ENCODE results near the gene PABPC3.

Gene PABPC3

DNA sequence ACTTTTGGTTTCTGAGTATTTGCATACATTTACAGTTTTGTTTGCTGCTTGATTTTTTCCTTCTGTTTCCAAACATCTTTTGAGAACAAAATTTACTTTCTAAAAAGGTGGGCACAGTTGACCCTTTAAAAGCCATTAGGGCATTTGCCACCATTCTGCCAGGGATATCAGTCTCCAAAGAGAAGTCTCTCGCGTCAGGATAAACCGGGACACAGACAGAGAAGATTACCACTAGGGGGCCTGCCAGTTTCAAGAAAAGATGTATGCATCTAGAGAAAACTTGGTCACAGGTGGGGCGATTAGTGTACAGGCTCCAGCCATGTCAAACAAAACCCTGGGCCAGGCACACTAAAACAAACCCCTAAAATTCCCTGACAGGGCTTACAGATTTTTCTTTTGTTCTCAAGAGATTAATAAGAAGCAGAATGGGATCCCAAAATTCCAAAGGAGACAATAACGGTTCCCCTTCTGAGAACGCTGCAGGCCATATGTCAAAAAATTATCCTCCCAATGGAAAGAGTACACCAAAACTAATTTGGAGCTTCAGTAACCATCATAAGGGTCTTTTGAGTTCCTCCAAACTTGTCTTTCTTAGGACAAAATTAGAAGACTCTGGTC is 10.7 kb upstream of the PABPC3 start:
- Mint-ChIP-seq H3K4me1 (no peaks in the 10 kb centered on the region), H3K36me3 (no peaks in the 10 kb centered on the region), H3K27ac (no peak overlapping the region), H3K27me3 (peaks cover 7% of the 10 kb centered on the region), H3K4me3 (no peak overlapping the region), H3K9me3 (no peaks in the 10 kb centered on the region)

DNA sequence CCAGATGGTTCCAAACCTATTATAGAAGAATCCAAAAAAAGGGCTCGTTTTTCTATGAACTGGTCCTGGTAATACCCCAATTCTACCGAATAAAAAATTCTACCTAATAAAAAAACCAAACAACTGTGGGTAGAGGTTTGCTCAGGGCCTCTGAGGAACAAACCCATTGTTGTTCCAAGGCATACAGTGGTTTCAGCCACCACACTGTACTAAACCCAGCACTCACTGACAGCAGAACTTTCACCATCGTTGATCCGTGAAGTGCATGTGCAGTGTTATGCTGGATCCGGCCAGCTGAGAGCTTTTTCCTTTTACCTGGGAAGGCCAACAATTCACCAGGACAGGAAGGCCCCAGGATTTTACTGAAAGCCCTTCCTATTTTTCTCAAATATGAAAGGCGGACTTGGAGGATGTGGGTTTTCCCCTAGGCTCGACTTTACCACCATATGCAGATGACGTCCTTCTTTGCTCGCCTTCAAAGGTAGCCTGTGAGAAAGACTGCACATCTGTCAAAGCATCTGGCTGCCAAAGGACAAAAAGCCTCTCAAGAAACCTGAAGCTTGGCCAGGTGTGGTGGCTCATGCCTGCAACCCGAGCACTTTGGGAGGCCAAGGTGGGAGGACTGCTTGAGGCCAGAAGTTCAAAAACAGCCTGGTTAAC is 7.2 kb upstream of the PABPC3 start:
- Mint-ChIP-seq H3K4me3 (no peak overlapping the region), H3K9me3 (no peaks in the 10 kb centered on the region), H3K4me1 (no peaks in the 10 kb centered on the region), H3K27ac (no peak overlapping the region), H3K27me3 (peaks cover 6% of the 10 kb centered on the region), H3K36me3 (no peaks in the 10 kb centered on the region)

DNA sequence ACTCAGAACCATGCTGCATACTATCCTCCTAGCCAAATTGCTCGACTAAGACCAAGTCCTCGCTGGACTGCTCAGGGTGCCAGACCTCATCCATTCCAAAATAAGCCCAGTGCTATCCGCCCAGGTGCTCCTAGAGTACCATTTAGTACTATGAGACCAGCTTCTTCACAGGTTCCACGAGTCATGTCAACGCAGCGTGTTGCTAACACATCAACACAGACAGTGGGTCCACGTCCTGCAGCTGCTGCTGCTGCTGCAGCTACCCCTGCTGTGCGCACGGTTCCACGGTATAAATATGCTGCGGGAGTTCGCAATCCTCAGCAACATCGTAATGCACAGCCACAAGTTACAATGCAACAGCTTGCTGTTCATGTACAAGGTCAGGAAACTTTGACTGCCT is 1.5 kb downstream of the PABPC3 start:
- Mint-ChIP-seq H3K9me3 (peaks cover 6% of the 10 kb centered on the region), H3K27ac (no peak overlapping the region), H3K4me1 (no peaks in the 10 kb centered on the region), H3K27me3 (peaks cover 23% of the 10 kb centered on the region), H3K4me3 (no peak overlapping the region), H3K36me3 (no peaks in the 10 kb centered on the region)

DNA sequence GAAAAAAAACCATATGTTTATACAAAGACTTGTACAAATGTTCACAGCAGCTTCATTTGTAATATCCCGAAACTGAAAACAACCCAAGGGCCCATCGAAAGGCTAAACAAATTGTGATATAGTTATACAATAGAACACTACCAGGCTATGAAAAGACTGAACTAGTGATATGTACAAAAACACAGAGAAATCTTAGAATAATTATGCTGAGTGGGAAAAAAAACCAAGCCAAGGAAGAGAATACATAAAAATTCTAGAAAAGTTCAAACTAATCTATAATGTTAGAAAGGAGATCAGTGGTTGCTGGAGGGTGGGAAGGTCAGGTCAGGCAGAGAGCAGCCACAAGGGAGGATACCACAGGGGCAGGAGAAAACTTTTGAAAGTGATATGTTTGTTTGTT is 7.8 kb downstream of the PABPC3 start:
- Mint-ChIP-seq H3K27me3 (peaks cover 11% of the 10 kb centered on the region), H3K4me1 (no peaks in the 10 kb centered on the region), H3K36me3 (no peaks in the 10 kb centered on the region), H3K9me3 (peaks cover 2% of the 10 kb centered on the region), H3K27ac (no peak overlapping the region), H3K4me3 (no peak overlapping the region)

DNA sequence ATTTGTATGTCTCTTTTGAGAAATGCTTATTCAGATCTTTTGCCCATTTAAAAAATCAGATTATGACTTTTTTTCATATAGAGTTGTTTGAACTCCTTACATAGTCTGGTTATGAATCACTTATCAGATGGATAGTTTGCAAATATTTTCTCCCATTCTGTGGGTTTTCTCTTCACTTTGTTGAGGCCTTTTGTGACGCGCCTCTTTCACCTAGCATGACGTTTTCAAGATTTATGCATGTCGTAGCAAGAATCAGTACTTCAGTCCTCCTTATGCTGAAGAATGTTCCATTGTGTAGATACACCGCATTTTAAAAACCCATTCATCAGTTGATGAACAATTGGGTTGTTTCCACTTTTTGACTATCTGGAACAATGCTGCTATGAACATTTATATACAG is 13.4 kb downstream of the PABPC3 start:
- Mint-ChIP-seq H3K4me1 (no peaks in the 10 kb centered on the region), H3K4me3 (no peak overlapping the region), H3K36me3 (no peaks in the 10 kb centered on the region), H3K27ac (no peak overlapping the region), H3K27me3 (peaks cover 8% of the 10 kb centered on the region), H3K9me3 (peaks cover 6% of the 10 kb centered on the region)

DNA sequence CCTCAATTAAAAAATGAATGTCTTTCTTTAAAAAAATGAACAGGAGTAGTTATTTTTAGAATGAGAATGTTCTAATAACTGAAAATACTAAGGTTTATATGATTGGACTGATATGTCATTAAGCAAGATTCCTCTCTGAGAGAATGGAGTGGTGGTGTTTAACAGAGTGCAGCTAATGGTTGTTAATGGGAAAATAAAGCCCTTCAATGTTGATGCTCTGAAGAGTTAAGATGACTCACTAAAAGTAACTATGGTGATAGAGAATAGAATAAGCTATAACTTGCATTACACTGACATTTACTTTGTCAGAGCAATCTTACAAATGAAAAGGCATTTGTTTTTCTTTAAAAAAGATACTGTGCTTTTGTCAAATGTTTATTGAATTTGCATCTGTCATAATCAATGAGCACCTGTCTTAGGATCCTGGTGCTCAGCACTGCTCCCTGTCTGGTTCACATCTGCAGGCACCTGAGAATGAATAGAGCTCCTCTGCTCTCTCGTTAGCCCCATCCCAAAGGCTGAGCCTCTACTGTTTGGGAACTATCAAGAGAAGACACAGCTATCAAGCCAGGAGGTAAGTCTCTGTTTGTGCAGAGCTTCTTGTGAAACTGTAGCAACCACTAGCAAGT is 15.1 kb downstream of the PABPC3 start:
- Mint-ChIP-seq H3K36me3 (no peaks in the 10 kb centered on the region), H3K4me3 (no peak overlapping the region), H3K27ac (no peak overlapping the region), H3K9me3 (peaks cover 6% of the 10 kb centered on the region), H3K4me1 (no peaks in the 10 kb centered on the region), H3K27me3 (peaks cover 13% of the 10 kb centered on the region)

DNA sequence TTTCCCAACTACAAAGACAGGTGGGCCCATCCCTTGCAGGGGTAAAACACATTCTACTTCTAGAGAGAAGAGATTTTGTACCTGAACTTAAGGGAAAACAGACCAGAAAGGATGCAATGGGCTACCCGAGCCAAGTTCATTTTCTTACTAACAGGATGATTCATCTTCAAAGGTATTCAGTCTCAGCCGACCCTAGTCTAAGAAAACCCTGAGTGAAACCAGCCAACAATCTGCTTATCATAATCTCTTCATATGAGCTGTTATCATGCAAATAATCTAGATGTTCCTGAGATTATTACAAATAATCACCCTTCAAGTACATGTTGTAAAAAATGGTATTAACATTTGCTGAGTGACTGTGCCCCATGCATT is 15.6 kb downstream of the PABPC3 start:
- Mint-ChIP-seq H3K9me3 (peaks cover 6% of the 10 kb centered on the region), H3K27me3 (peaks cover 14% of the 10 kb centered on the region), H3K27ac (no peak overlapping the region), H3K4me3 (no peak overlapping the region), H3K36me3 (no peaks in the 10 kb centered on the region), H3K4me1 (no peaks in the 10 kb centered on the region)

DNA sequence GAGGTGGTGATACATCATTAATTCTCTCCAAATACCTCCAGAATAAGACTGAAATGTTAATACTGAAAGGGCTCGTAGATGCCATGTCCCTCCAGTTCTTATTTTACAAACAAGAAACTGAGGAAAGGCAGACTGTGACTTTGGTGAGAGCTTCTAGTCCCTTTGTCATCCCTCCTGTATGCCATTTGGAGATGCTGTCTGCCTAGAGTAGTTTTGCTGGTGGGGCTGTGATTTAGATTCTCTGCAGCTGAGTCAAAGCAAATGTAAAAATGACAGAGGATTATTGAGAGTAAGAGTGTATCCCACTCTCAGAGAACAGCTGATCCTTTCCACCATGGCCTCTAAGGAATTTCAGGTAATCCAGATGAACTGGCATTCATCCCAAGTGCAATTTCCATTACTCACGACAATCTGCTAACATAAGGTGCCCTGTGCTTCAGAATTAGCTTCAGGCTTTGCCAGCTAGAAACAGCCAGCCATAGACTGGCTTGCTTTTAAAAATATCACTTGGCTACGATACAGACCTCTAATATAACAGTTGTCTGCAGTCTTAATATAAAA is 16.8 kb downstream of the PABPC3 start:
- H3K27me3 Mint-ChIP-seq, result peaks cover 14% of the 10 kb centered on the region
- H3K9me3 Mint-ChIP-seq, result peaks cover 6% of the 10 kb centered on the region
- H3K4me3 Mint-ChIP-seq, result no peak overlapping the region
- H3K36me3 Mint-ChIP-seq, result no peaks in the 10 kb centered on the region
- no peak overlapping the region for H3K27ac Mint-ChIP-seq
- H3K4me1 Mint-ChIP-seq, result no peaks in the 10 kb centered on the region

DNA sequence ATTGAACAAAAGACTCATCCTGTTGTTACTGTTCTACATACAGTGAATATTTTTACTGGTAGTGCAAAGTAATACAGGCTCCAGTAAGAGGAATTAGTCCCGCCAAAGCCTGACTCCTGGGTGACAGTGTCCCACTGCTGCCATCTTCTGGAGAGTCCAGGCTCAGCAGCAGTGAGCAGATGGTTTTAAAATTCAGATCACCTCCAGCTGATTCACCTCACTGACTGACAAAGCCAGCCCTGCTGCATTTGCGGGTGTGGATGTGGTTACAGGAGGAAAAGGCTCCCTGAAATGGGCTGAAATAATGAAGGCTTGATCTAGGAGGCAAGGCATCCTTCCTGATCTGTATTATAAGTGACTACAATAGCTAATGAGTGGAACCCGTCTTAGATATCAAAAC is 18.3 kb downstream of the PABPC3 start:
- Mint-ChIP-seq H3K9me3 (no peaks in the 10 kb centered on the region), H3K27me3 (peaks cover 12% of the 10 kb centered on the region), H3K4me1 (no peaks in the 10 kb centered on the region), H3K4me3 (no peak overlapping the region), H3K27ac (no peak overlapping the region), H3K36me3 (no peaks in the 10 kb centered on the region)

DNA sequence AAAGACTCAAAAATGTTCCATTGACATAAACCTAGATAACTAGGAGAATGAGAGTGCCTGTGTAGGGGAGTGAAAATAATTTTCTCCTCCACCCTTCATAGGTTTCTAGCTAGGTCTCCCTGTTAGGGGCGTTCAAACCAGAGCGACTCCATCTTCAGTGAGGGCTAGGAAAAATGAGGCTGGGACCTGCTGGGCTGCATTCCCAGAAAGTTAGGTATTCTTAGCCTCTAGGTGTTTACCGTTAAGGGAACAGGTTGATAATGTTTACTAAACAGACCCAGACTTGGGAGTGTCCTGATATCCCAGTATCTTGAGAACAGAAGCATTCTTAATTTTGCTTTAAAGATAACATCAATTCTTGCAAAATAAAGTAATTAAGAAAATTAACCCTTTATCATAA is 20.1 kb downstream of the PABPC3 start:
- H3K4me1 Mint-ChIP-seq, result no peaks in the 10 kb centered on the region
- H3K27ac Mint-ChIP-seq, result no peak overlapping the region
- H3K36me3 Mint-ChIP-seq, result no peaks in the 10 kb centered on the region
- H3K27me3 Mint-ChIP-seq, result peaks cover 16% of the 10 kb centered on the region
- H3K4me3 Mint-ChIP-seq, result no peak overlapping the region
- no peaks in the 10 kb centered on the region for H3K9me3 Mint-ChIP-seq

DNA sequence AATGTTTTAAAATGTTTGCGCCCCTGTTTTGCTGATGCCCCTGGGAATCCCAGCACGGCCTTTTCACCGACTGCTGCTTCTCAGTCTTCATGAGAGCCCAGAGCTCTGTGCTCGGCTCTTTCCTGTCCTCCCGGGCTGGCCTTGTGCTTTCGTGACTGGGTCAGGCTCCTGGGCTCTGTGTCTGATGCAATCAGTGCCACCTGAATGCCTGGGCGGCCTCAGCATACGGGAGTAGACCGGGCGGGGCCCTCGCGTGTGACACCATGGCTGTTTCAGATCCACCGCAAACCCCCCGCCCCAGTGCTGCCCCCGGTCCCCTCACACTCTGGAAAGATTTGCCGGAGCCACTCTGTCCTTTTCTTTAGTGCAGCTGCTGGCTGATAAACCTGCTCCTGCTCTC is 21.4 kb downstream of the PABPC3 start:
- Mint-ChIP-seq H3K9me3 (peaks cover 6% of the 10 kb centered on the region), H3K4me3 (no peak overlapping the region), H3K27ac (no peak overlapping the region), H3K36me3 (no peaks in the 10 kb centered on the region), H3K4me1 (no peaks in the 10 kb centered on the region), H3K27me3 (peaks cover 16% of the 10 kb centered on the region)

DNA sequence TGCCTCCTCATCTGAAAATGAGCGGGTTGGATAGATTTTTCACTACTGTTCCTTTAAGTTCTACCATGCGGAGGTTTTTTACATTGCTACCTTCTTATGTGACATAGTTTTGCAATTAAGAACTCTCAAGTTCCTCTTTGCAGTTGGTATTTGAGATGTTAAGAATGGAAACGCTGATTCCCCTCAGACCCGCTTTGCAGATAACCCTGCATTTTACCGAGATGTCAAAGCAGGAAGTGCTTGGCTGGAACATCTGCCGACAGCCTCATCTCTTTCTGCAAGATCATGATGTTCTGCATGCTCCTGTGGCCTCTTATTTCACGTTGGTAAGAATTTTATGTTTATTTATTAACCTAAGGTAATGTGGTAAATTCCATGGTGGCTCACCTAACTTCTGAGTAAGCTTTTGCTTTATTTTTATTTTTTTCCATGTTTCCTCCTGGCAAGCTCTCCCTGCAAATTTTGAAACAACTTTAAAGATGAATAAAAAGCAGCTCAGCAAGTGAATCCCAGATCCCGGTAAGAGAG is 22.5 kb downstream of the PABPC3 start:
- Mint-ChIP-seq H3K27ac (no peak overlapping the region), H3K4me1 (no peaks in the 10 kb centered on the region), H3K4me3 (no peak overlapping the region), H3K27me3 (peaks cover 16% of the 10 kb centered on the region), H3K36me3 (no peaks in the 10 kb centered on the region), H3K9me3 (peaks cover 14% of the 10 kb centered on the region)

DNA sequence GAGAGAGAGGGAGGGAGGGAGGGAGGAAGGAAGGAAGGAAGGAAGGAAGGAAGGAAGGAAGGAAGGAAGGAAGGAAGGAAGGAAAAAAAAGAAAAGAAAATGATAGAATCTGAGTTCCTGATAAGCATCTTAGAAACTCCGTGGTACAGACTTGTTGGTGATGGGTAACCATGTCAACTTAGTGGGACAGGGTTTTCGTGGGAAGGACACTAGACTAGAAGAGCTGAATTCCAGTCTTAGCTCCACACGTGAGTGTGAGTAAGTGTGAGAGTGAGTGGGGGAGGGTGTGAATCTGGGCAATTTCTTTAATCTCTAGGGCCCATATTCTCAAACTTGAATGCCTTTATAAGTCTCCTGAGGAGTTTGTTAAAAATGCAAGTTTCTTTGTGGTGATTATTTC is 35.0 kb downstream of the PABPC3 start:
- H3K27me3 Mint-ChIP-seq, result peaks cover 18% of the 10 kb centered on the region
- no peak overlapping the region for H3K27ac Mint-ChIP-seq
- H3K4me3 Mint-ChIP-seq, result no peak overlapping the region

DNA sequence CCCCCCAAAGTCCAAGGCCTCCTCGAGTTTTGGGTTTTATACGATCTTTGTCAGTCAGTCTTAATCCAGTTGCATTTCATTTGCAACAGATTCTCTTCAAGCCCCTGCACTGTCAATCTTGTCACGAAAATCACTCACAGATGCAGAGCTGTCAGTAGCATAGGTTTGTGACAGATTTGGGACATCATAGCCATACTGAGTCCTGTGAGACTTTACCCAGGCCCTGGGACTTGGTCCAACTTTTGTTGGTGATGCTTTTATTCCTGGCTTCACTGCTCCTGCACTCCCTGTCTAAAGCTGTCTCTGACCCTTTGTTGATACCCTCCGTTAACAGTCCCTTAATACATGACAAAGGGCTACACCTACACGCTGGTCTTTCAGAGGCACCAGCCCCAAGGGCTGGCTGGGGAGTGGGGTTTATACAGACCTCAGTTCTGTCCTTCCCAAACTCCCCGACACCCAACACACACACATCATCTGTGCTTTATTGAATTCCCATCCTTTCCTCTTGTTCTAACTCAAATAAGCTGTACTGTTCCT is 36.0 kb downstream of the PABPC3 start:
- Mint-ChIP-seq H3K36me3 (peaks cover 1% of the 10 kb centered on the region), H3K27me3 (peaks cover 14% of the 10 kb centered on the region), H3K9me3 (peaks cover 6% of the 10 kb centered on the region), H3K27ac (no peak overlapping the region), H3K4me3 (no peak overlapping the region), H3K4me1 (no peaks in the 10 kb centered on the region)

More for the DNA sequence above, 35.0 kb downstream of the PABPC3 start:
- peaks cover 6% of the 10 kb centered on the region for H3K9me3 Mint-ChIP-seq
- no peaks in the 10 kb centered on the region for H3K4me1 Mint-ChIP-seq
- H3K36me3 Mint-ChIP-seq, result peaks cover 1% of the 10 kb centered on the region

DNA sequence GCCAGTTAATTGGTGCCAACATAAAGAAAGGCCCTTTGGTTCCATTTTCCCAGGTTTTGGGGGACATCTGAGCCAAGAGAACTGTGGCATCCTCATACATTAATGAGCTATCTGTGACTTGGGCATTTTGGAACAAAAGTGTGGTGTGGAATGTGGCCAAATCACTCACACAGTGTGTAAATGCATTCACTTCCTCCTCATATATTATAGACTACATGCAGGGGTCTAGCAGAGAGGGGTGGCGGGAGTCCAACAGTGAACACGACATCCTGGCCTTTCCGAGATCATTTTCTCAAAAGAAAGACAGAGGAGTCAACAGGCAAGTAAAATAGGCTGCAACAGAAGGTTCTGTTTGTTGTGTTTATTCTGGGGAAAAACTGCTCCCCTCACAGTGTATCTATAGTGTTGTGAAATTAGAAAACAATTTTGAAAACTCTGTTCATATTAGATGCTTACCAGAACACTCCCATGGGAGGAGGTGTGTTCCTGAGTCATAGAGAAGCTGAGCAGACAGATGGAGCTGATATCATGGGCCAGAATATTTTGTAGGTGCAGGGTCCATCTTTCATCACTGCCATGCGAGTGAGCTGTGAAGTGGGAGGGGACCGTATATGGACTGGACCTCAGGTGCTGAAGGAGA is 36.9 kb downstream of the PABPC3 start:
- H3K4me1 Mint-ChIP-seq, result no peaks in the 10 kb centered on the region
- H3K27ac Mint-ChIP-seq, result no peak overlapping the region
- peaks cover 1% of the 10 kb centered on the region for H3K36me3 Mint-ChIP-seq
- H3K27me3 Mint-ChIP-seq, result peaks cover 17% of the 10 kb centered on the region
- H3K4me3 Mint-ChIP-seq, result no peak overlapping the region
- H3K9me3 Mint-ChIP-seq, result peaks cover 6% of the 10 kb centered on the region
